Esophagus muscularis mucosa (tissue), 4 donors: ENCODE measurements around the gene SRRT. TPM values are rescaled to one million over a fixed set of nuclear protein-coding genes. Genes with fewer than 3 reads are reported as not detected.
A peak's percentile ranks its signal among the peaks of the same experiment; 100 is the strongest.

Experiments used
- DNase-seq: peaks from one replicate; pipeline ENCODE4 v3.0.0-alpha.2; 2017; ENCODE audit errors: extremely low spot score
- H3K27ac ChIP-seq, 4 donors: fragments of 200-600 bp; sonication (generic); replicated peaks in 1 of 4; 1 replicate in 3 of 4; 2 replicates in 1 of 4; pipeline ENCODE4 v1.5.1; 2016 to 2019; ENCODE audit warnings: mild to moderate bottlenecking in 1 of 4
- H3K27me3 ChIP-seq, 4 donors: fragments of 200-600 bp; sonication (generic); one replicate each; pipeline versions ENCODE4 v1.5.1 to v1.6.0; 2016 to 2019
- H3K36me3 ChIP-seq, 4 donors: fragments of 200-600 bp; sonication (generic); one replicate each; pipeline ENCODE4 v1.5.1; 2016 to 2019
- H3K4me1 ChIP-seq, 4 donors: fragments of 200-600 bp; sonication (generic); one replicate each; pipeline ENCODE4 v1.5.1; 2016 to 2019
- H3K4me3 ChIP-seq, 4 donors: fragments of 200-600 bp; sonication (generic); 1 replicate in 2 of 4; 2 replicates in 2 of 4; pipeline ENCODE4 v1.5.1; 2016 to 2019; ENCODE audit warnings: mild to moderate bottlenecking in 4 of 4, moderate library complexity in 1 of 4
- H3K9me3 ChIP-seq, 4 donors: fragments of 200-600 bp; sonication (generic); 1 replicate in 3 of 4; 2 replicates in 1 of 4; pipeline ENCODE4 v1.5.1; 2016 to 2019
- CTCF ChIP-seq, 3 experiments: fragments of 200-600 bp in 2 of 3; fragments of 450-650 bp in 1 of 3; sonication (generic) in 2 of 3; IDR thresholded peaks; one replicate each; pipeline ENCODE4 v1.5.1; 2017 to 2019; ENCODE audit warnings: antibody characterized with exemption in 3 of 3, mild to moderate bottlenecking in 2 of 3, moderate library complexity in 1 of 3
- EP300 ChIP-seq: sonication (generic); formaldehyde crosslinking; IDR thresholded peaks from one replicate; pipeline ENCODE4 v1.6.1; 2017; ENCODE audit warnings: antibody characterized with exemption
- POLR2A ChIP-seq: fragments of 450-650 bp; IDR thresholded peaks from one replicate; pipeline ENCODE4 v1.6.1; 2017; ENCODE audit warnings: antibody characterized with exemption, moderate library complexity, mild to moderate bottlenecking, low read depth
- POLR2AphosphoS5 ChIP-seq, 2 donors: sonication (generic); formaldehyde crosslinking; IDR thresholded peaks; one replicate each; pipeline ENCODE4 v1.6.1; 2017; ENCODE audit warnings: antibody characterized with exemption in 2 of 2
- whole genome bisulfite sequencing: methylation state at CpG from one replicate; pipeline ENCODE4 v1.1.5; 2018; 5-methylcytosine and 5-hydroxymethylcytosine counted together
- intact Hi-C: fragments of 100-400 bp; cut with DNase I; formaldehyde crosslinking; loops from one replicate; pipeline ENCODE4 v1.15.1; 2023
- total RNA-seq, 4 donors: library from RNA; depleted of rRNA; stranded (reverse); fragments of >200 nt; gene quantifications; one replicate each; pipeline versions ENCODE4 v1.1.0 to v1.2.1, GENCODE V29; 2016

The SRRT gene
- total RNA-seq, 4 donors from 2014 or later, result 47.2 to 69.6 (median 61.7) TPM

- intact Hi-C loops, result no loop called here
- WGBS, result 27% methylated on average over 11 of the region's 27 CpGs
- no peaks in the 10 kb centered on the region for H3K27me3 ChIP-seq
- H3K27ac ChIP-seq, result peak overlapping the region; percentile 95 to 99 (median 97)
- H3K36me3 ChIP-seq, result peaks cover 15 to 51% (median 31%) of the 10 kb centered on the region in 4 donors
- no peak for DNase-seq
- H3K9me3 ChIP-seq, result no peaks in the 10 kb centered on the region
- peaks cover 30 to 55% (median 50%) of the 10 kb centered on the region in 4 donors for H3K4me1 ChIP-seq
- H3K4me3 ChIP-seq, result peak overlapping the region; percentile 79 to 99 (median 84)
- TF ChIP-seq CTCF (IDR thresholded peaks at IDR 0.05), result no peak
- no peak for TF ChIP-seq POLR2AphosphoS5 (IDR thresholded peaks at IDR 0.05)
- TF ChIP-seq POLR2A, result no peak
- no peak for TF ChIP-seq EP300
These were observed 7.0 kb upstream of the SRRT start for GRCh38 chr7:100867776-100868485.

GRCh38 chr7:100873599-100874299 is 1.2 kb upstream of the SRRT start:
- no peak for TF ChIP-seq CTCF (IDR thresholded peaks at IDR 0.05)
- TF ChIP-seq POLR2A, result no peak
- no peak for TF ChIP-seq EP300
- no peak for TF ChIP-seq POLR2AphosphoS5 (IDR thresholded peaks at IDR 0.05)
- no peak for DNase-seq
- Histone ChIP-seq H3K36me3 (peaks cover 24 to 67% (median 50%) of the 10 kb centered on the region in 4 donors), H3K9me3 (no peaks in the 10 kb centered on the region), H3K27ac (peak overlapping the region; percentile 92 to 99 (median 97)), H3K4me1 (peaks cover 32 to 56% (median 54%) of the 10 kb centered on the region in 4 donors), H3K27me3 (peaks cover 0 to 10% (median 0%) of the 10 kb centered on the region in 4 donors), H3K4me3 (peak overlapping the region; percentile 92 to 99 (median 94))
- WGBS, result 90% methylated on average over 9 of the region's 10 CpGs
- intact Hi-C loops, result no loop called here

GRCh38 chr7:100874300-100874576 is 665 bp upstream of the SRRT start:
- WGBS, result 66% methylated on average over 8 of the region's 8 CpGs
- intact Hi-C loops, result no loop called here
- H3K4me3 ChIP-seq, result peak overlapping the region; percentile 92 to 99 (median 94)
- TF ChIP-seq EP300 (no peak), POLR2AphosphoS5 (IDR thresholded peaks at IDR 0.05) (no peak), POLR2A (no peak), CTCF (IDR thresholded peaks at IDR 0.05) (no peak)
- peaks cover 32 to 56% (median 53%) of the 10 kb centered on the region in 4 donors for H3K4me1 ChIP-seq
- H3K36me3 ChIP-seq, result peaks cover 24 to 67% (median 53%) of the 10 kb centered on the region in 4 donors
- no peaks in the 10 kb centered on the region for H3K9me3 ChIP-seq
- H3K27ac ChIP-seq, result peak overlapping the region; percentile 92 to 99 (median 97)
- H3K27me3 ChIP-seq, result peaks cover 0 to 10% (median 0%) of the 10 kb centered on the region in 4 donors
- no peak for DNase-seq

GRCh38 chr7:100875356-100875751 is 451 bp downstream of the SRRT start:
- no peaks in the 10 kb centered on the region for H3K9me3 ChIP-seq
- H3K27ac ChIP-seq, result peak overlapping the region; percentile 92 to 99 (median 97)
- H3K4me1 ChIP-seq, result peaks cover 33 to 60% (median 57%) of the 10 kb centered on the region in 4 donors
- H3K27me3 ChIP-seq, result peaks cover 0 to 10% (median 0%) of the 10 kb centered on the region in 4 donors
- H3K36me3 ChIP-seq, result peaks cover 24 to 73% (median 49%) of the 10 kb centered on the region in 4 donors
- no peak for DNase-seq
- H3K4me3 ChIP-seq, result peak overlapping the region; percentile 92 to 99 (median 94)
- TF ChIP-seq EP300, result no peak
- no peak for TF ChIP-seq CTCF (IDR thresholded peaks at IDR 0.05)
- no peak for TF ChIP-seq POLR2A
- no peak for TF ChIP-seq POLR2AphosphoS5 (IDR thresholded peaks at IDR 0.05)
- intact Hi-C loops, result no loop called here
- 0% methylated on average over 21 of the region's 39 CpGs for WGBS
